ENCODE data around the gene SOWAHB. TPM values are rescaled to one million over a fixed set of nuclear protein-coding genes. Genes with fewer than 3 reads are reported as not detected.

The SOWAHB gene
- total and polyA plus RNA-seq, 2 donors (not counting 1 experiment from before 2014, with no cell fraction given) = not detected

DNA sequence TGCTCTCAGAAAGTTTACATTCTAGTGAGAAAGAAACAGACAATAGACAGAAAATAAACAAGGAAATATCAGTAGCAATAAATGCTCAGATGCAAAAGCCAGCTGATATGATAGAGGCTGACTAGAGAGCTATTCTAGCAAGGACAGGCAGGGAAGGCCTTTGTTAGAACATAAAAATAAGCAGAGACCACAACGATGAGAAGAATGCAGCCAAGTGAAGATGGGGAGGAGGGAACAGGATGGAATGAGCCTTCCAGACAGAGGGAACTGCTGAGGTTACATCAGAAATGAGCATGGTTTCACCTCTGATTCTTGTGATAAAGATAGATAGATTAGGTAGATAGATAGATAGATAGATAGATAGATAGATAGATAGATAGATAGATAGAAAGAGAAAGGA lies 7.6 kb upstream of the SOWAHB start:
- intact Hi-C loops (cut with micrococcal nuclease) = no loop called here
- TF ChIP-seq EZH2 (IDR thresholded peaks at IDR 0.05; ENCODE audit: borderline replicate concordance, insufficient read depth, low read depth, low read length, poor library complexity, severe bottlenecking) = no peak
- TF ChIP-seq, protein P1, sequence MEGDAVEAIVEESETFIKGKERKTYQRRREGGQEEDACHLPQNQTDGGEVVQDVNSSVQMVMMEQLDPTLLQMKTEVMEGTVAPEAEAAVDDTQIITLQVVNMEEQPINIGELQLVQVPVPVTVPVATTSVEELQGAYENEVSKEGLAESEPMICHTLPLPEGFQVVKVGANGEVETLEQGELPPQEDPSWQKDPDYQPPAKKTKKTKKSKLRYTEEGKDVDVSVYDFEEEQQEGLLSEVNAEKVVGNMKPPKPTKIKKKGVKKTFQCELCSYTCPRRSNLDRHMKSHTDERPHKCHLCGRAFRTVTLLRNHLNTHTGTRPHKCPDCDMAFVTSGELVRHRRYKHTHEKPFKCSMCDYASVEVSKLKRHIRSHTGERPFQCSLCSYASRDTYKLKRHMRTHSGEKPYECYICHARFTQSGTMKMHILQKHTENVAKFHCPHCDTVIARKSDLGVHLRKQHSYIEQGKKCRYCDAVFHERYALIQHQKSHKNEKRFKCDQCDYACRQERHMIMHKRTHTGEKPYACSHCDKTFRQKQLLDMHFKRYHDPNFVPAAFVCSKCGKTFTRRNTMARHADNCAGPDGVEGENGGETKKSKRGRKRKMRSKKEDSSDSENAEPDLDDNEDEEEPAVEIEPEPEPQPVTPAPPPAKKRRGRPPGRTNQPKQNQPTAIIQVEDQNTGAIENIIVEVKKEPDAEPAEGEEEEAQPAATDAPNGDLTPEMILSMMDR (IDR thresholded peaks at IDR 0.05) = no peak
- no peaks in the 10 kb centered on the region for H3K79me2 ChIP-seq (ENCODE audit: control insufficient read depth, insufficient read depth, low read length)
- H3K4me1 Mint-ChIP-seq = no peaks in the 10 kb centered on the region
- H3K27ac Mint-ChIP-seq = no peak overlapping the region
- no peaks in the 10 kb centered on the region for H3K9me3 ChIP-seq (ENCODE audit: control extremely low read depth in 1 of 3, control insufficient read depth in 2 of 3, insufficient read depth in 1 of 3, low read length in 2 of 3)
- no peaks in the 10 kb centered on the region for H3K36me3 ChIP-seq (replicated peaks in 1 of 2; ENCODE audit: control extremely low read depth in 1 of 2, control insufficient read depth in 1 of 2, extremely low read depth in 1 of 2, insufficient read depth in 2 of 2, low read length in 1 of 2)
- ChIA-PET CTCF (no interaction called here), POLR2A (no interaction called here)
- ATAC-seq (ENCODE audit: low read depth) = no peak
- no peak for DNase-seq
- H3K27me3 ChIP-seq (replicated peaks in 1 of 4; ENCODE audit: control extremely low read depth in 1 of 4, control insufficient read depth in 3 of 4, insufficient read depth in 4 of 4, low read length in 3 of 4) = peaks cover 0 to 16% (median 13%) of the 10 kb centered on the region in 4 experiments
- WGBS (ENCODE audit: insufficient coverage) = 80% methylated on average over 1 of the region's 1 CpG
- H3K27ac ChIP-seq (ENCODE audit: low read length in 2 of 2) = no peak overlapping the region
- H3K4me2 ChIP-seq (replicated peaks; ENCODE audit: low read depth, low read length, poor library complexity, severe bottlenecking) = no peak overlapping the region
- H3K4me1 ChIP-seq (ENCODE audit: control insufficient read depth in 2 of 2, insufficient read depth in 2 of 2, low read length in 2 of 2) = no peaks in the 10 kb centered on the region
- no peak overlapping the region for H3K9ac ChIP-seq (ENCODE audit: low read length)
- H3K4me3 ChIP-seq (ENCODE audit: control extremely low read depth in 1 of 5, extremely low read depth in 1 of 5, insufficient read depth in 1 of 5, low read depth in 2 of 5, low read length in 4 of 5) = no peak overlapping the region
- peaks cover 12% of the 10 kb centered on the region for H3K27me3 Mint-ChIP-seq
- H3K9me3 Mint-ChIP-seq (ENCODE audit: insufficient read depth) = no peaks in the 10 kb centered on the region
- H2AFZ ChIP-seq (ENCODE audit: insufficient read depth, low read depth, low read length, poor library complexity, severe bottlenecking) = no peak overlapping the region
- no peak overlapping the region for H3K4me3 Mint-ChIP-seq
- no peaks in the 10 kb centered on the region for H4K20me1 ChIP-seq (ENCODE audit: control insufficient read depth, insufficient read depth, low read length, poor library complexity, severe bottlenecking)

DNA sequence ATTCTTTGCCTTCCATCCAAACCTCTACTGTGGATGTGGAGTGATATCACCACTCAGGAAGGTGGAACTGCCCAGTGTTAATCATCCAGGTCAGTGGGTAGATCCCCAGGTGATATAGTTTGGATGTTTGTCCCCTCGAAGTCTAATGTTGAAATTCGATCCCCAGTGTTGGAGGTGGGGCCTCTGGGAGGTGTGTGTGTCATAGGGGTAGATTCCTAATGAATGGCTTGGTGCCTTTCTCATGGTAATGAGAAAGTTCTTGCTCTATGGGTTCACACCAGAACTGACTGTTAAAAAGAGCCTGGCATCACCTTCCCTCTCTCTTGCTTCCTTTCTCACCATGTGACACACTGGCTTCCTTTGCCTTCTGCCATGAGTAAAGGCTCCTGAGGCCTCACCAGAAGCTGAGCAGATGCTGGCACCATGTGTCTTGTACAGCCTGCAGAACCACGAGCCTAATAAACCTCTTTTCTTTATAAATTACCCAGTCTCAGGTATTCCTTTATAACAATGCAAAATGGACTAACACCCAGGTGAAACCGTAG lies 6.8 kb upstream of the SOWAHB start:
- H4K20me1 ChIP-seq (ENCODE audit: control insufficient read depth, insufficient read depth, low read length, poor library complexity, severe bottlenecking) = no peaks in the 10 kb centered on the region
- peaks cover 0 to 19% (median 16%) of the 10 kb centered on the region in 4 experiments for H3K27me3 ChIP-seq (replicated peaks in 1 of 4; ENCODE audit: control extremely low read depth in 1 of 4, control insufficient read depth in 3 of 4, insufficient read depth in 4 of 4, low read length in 3 of 4)
- Mint-ChIP-seq H3K27me3 (peaks cover 19% of the 10 kb centered on the region), H3K4me1 (no peaks in the 10 kb centered on the region), H3K27ac (no peak overlapping the region), H3K4me3 (no peak overlapping the region), H3K9me3 (ENCODE audit: insufficient read depth) (no peaks in the 10 kb centered on the region)
- POLR2A ChIA-PET = no interaction called here
- intact Hi-C loops (cut with micrococcal nuclease) = no loop called here
- no peaks in the 10 kb centered on the region for H3K9me3 ChIP-seq (ENCODE audit: control extremely low read depth in 1 of 3, control insufficient read depth in 2 of 3, insufficient read depth in 1 of 3, low read length in 2 of 3)
- no peaks in the 10 kb centered on the region for H3K4me1 ChIP-seq (ENCODE audit: control insufficient read depth in 2 of 2, insufficient read depth in 2 of 2, low read length in 2 of 2)
- H3K4me2 ChIP-seq (replicated peaks; ENCODE audit: low read depth, low read length, poor library complexity, severe bottlenecking) = no peak overlapping the region
- CTCF ChIA-PET = no interaction called here
- ATAC-seq (ENCODE audit: low read depth) (no peak), DNase-seq (no peak)
- H3K36me3 ChIP-seq (replicated peaks in 1 of 2; ENCODE audit: control extremely low read depth in 1 of 2, control insufficient read depth in 1 of 2, extremely low read depth in 1 of 2, insufficient read depth in 2 of 2, low read length in 1 of 2) = no peaks in the 10 kb centered on the region
- no peak for TF ChIP-seq EZH2 (IDR thresholded peaks at IDR 0.05; ENCODE audit: borderline replicate concordance, insufficient read depth, low read depth, low read length, poor library complexity, severe bottlenecking)
- TF ChIP-seq, protein P1 (IDR thresholded peaks at IDR 0.05) = no peak
- WGBS (ENCODE audit: insufficient coverage) = 83% methylated on average over 1 of the region's 4 CpGs
- no peak overlapping the region for H3K27ac ChIP-seq (ENCODE audit: low read length in 2 of 2)
- H3K79me2 ChIP-seq (ENCODE audit: control insufficient read depth, insufficient read depth, low read length) = no peaks in the 10 kb centered on the region
- no peak overlapping the region for H2AFZ ChIP-seq (ENCODE audit: insufficient read depth, low read depth, low read length, poor library complexity, severe bottlenecking)
- H3K4me3 ChIP-seq (ENCODE audit: control extremely low read depth in 1 of 5, extremely low read depth in 1 of 5, insufficient read depth in 1 of 5, low read depth in 2 of 5, low read length in 4 of 5) = no peak overlapping the region
- no peak overlapping the region for H3K9ac ChIP-seq (ENCODE audit: low read length)

All from B cell (primary cell).